GM18951 (cell line): ENCODE measurements around the gene GAD2.

Source experiments
- POLR2A ChIP-seq: IDR thresholded peaks from 4 replicates; pipeline ENCODE4 v1.6.1; 2011; ENCODE audit warnings: mild to moderate bottlenecking; ENCODE audit not compliant: insufficient read length, insufficient read depth; ENCODE audit errors: extremely low read depth
- in situ Hi-C: fragments of 300-500 bp; cut with MboI; formaldehyde crosslinking; loops from one replicate; pipeline ENCODE4 v1.12.0; 2022; ENCODE audit warnings: low sequenced_read_pairs, mixed read lengths, inconsistent platforms; ENCODE audit not compliant: unreplicated experiment

The GAD2 gene

GRCh38 chr10:26216585-26217395 lies at the start of gene GAD2:
GAD2 (plus strand) TSS chr10:26216774; CDS start chr10:26216810, 36 bp downstream.
- no peak for TF ChIP-seq POLR2A
- in situ Hi-C loops: no loop called here

GRCh38 chr10:26169466-26169865 lies 47.1 kb upstream of the GAD2 start:
- TF ChIP-seq POLR2A: no peak
- in situ Hi-C loops: no loop called here

GRCh38 chr10:26172131-26172530 lies 44.4 kb upstream of the GAD2 start:
- in situ Hi-C loops: no loop called here
- TF ChIP-seq POLR2A: no peak

GRCh38 chr10:26173837-26174236 lies 42.7 kb upstream of the GAD2 start:
- TF ChIP-seq POLR2A: no peak

GRCh38 chr10:26177341-26177740 lies 39.2 kb upstream of the GAD2 start:
- no peak for TF ChIP-seq POLR2A
- in situ Hi-C loops: no loop called here

More at GRCh38 chr10:26173837-26174236, 42.7 kb upstream of the GAD2 start:
- in situ Hi-C loops: no loop called here

- no peak for TF ChIP-seq POLR2A
- in situ Hi-C loops: no loop called here
Observed at GRCh38 chr10:26194275-26194674, 22.3 kb upstream of the GAD2 start.

GRCh38 chr10:26197248-26197647 lies 19.3 kb upstream of the GAD2 start:
- in situ Hi-C loops: no loop called here
- no peak for TF ChIP-seq POLR2A

- in situ Hi-C loops: no loop called here
- TF ChIP-seq POLR2A: no peak
Observed at GRCh38 chr10:26198119-26198518, 18.5 kb upstream of the GAD2 start.

GRCh38 chr10:26199841-26200240 lies 16.7 kb upstream of the GAD2 start:
- TF ChIP-seq POLR2A: no peak
- in situ Hi-C loops: no loop called here

- in situ Hi-C loops: no loop called here
- no peak for TF ChIP-seq POLR2A
Observed at GRCh38 chr10:26205223-26205622, 11.4 kb upstream of the GAD2 start.

- in situ Hi-C loops: no loop called here
- no peak for TF ChIP-seq POLR2A
Observed at GRCh38 chr10:26211781-26212444, 4.7 kb upstream of the GAD2 start.

- in situ Hi-C loops: no loop called here
- no peak for TF ChIP-seq POLR2A
Observed at GRCh38 chr10:26212511-26212910, 4.1 kb upstream of the GAD2 start.

GRCh38 chr10:26213157-26213800 lies 3.3 kb upstream of the GAD2 start:
- no peak for TF ChIP-seq POLR2A
- in situ Hi-C loops: no loop called here
